Smooth muscle cell (in vitro differentiated cells): ENCODE data around the gene ISY1. TPM values are rescaled to one million over a fixed set of nuclear protein-coding genes. Genes with fewer than 3 reads are reported as not detected.
A peak's percentile ranks its signal among the peaks of the same experiment; 100 is the strongest.

Source experiments
- DNase-seq: peaks from one replicate; lab custom pipeline; 2025; ENCODE audit not compliant: unreplicated experiment; lab: John Stamatoyannopoulos, UW
- H2AFZ ChIP-seq: fragments of 200-600 bp; sonication (generic); 2 replicates; pipeline ENCODE4 v1.6.0; 2016; ENCODE audit warnings: antibody characterized with exemption, low read depth, mild to moderate bottlenecking
- H3F3A ChIP-seq: fragments of 200-600 bp; sonication (generic); 2 replicates; pipeline ENCODE4 v1.6.0; 2017; ENCODE audit warnings: antibody characterized with exemption, low read depth
- H3K27ac ChIP-seq: fragments of 200-600 bp; sonication (generic); 2 replicates; pipeline ENCODE4 v1.5.1; 2016; ENCODE audit warnings: low read depth, mild to moderate bottlenecking
- H3K27me3 ChIP-seq: fragments of 200-600 bp; sonication (generic); 2 replicates; pipeline ENCODE4 v1.6.1; 2016; ENCODE audit warnings: low read depth, mild to moderate bottlenecking
- H3K36me3 ChIP-seq: fragments of 200-600 bp; sonication (generic); 2 replicates; pipeline ENCODE4 v1.5.1; 2016; ENCODE audit warnings: low read depth
- H3K4me1 ChIP-seq: fragments of 200-600 bp; sonication (generic); 2 replicates; pipeline ENCODE4 v1.5.1; 2016; ENCODE audit warnings: low read depth
- H3K4me2 ChIP-seq: fragments of 200-600 bp; sonication (generic); 2 replicates; pipeline ENCODE4 v1.6.0; 2016; ENCODE audit warnings: mild to moderate bottlenecking
- H3K4me3 ChIP-seq: fragments of 200-600 bp; sonication (generic); 2 replicates; pipeline ENCODE4 v1.5.1; 2016; ENCODE audit warnings: mild to moderate bottlenecking
- H3K79me2 ChIP-seq: fragments of 200-600 bp; sonication (generic); 2 replicates; pipeline ENCODE4 v1.6.0; 2016; ENCODE audit warnings: low read depth, mild to moderate bottlenecking
- H3K9ac ChIP-seq: fragments of 200-600 bp; sonication (generic); 2 replicates; pipeline ENCODE4 v1.6.0; 2016; ENCODE audit warnings: low read depth
- H3K9me3 ChIP-seq: fragments of 200-600 bp; sonication (generic); replicated peaks from 2 replicates; pipeline ENCODE4 v1.5.1; 2016; ENCODE audit warnings: low read depth
- H4K20me1 ChIP-seq: fragments of 200-600 bp; sonication (generic); 2 replicates; pipeline ENCODE4 v1.6.0; 2016; ENCODE audit warnings: low read depth
- WGBS: methylation state at CpG from one replicate; pipeline ENCODE4 v1.1.7; 2016; ENCODE audit warnings: low lambda C conversion rate; 5-methylcytosine and 5-hydroxymethylcytosine counted together
- polyA plus RNA-seq: library from polyadenylated mRNA; unstranded; fragments of >200 nt; fragmentation: Nextera tagmentation; extraction: Ambion mirVana; gene quantifications from 2 replicates; pipeline ENCODE4 v1.2.1, GENCODE V29; 2016
- total RNA-seq: library from RNA; depleted of rRNA; stranded (reverse); fragments of >200 nt; gene quantifications from 2 replicates; pipeline ENCODE4 v1.2.3, GENCODE V29; 2014
- TF ChIP-seq, protein P1 (sequence below): fragments of 200-600 bp; sonication (generic); IDR thresholded peaks from 2 replicates; pipeline ENCODE4 v1.5.1; 2017; ENCODE audit warnings: borderline replicate concordance, mild to moderate bottlenecking, antibody characterized with exemption; ENCODE audit not compliant: insufficient read depth, poor library complexity, severe bottlenecking

Gene ISY1
- total and polyA plus RNA-seq, 2 experiments from 2014 or later = 10.2 to 47.3 TPM

DNA sequence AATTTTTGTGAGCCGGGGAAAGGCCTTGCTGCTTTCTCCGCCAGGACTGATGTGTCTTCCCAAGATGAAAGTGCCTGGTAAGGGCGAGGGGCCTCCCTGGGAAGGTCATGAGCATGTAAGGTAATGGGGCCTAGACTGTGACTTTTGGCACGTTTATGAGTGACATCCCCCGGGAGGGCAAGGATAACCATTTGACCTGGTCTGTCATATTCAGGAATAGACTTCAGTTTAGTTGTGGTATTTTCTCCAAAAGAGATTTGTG lies 23.5 kb upstream of the ISY1 start:
- 14% methylated on average over 5 of the region's 5 CpGs for WGBS
- peak overlapping the region; percentile 96 for H3K4me3 ChIP-seq
- H3K4me2 ChIP-seq = peak overlapping the region; percentile 86
- peak overlapping the region; percentile 91 for H3K9ac ChIP-seq
- peaks cover 24% of the 10 kb centered on the region for H3K4me1 ChIP-seq
- no peaks in the 10 kb centered on the region for H3K27me3 ChIP-seq
- no peak for DNase-seq
- H3K9me3 ChIP-seq = no peaks in the 10 kb centered on the region
- TF ChIP-seq, protein P1, sequence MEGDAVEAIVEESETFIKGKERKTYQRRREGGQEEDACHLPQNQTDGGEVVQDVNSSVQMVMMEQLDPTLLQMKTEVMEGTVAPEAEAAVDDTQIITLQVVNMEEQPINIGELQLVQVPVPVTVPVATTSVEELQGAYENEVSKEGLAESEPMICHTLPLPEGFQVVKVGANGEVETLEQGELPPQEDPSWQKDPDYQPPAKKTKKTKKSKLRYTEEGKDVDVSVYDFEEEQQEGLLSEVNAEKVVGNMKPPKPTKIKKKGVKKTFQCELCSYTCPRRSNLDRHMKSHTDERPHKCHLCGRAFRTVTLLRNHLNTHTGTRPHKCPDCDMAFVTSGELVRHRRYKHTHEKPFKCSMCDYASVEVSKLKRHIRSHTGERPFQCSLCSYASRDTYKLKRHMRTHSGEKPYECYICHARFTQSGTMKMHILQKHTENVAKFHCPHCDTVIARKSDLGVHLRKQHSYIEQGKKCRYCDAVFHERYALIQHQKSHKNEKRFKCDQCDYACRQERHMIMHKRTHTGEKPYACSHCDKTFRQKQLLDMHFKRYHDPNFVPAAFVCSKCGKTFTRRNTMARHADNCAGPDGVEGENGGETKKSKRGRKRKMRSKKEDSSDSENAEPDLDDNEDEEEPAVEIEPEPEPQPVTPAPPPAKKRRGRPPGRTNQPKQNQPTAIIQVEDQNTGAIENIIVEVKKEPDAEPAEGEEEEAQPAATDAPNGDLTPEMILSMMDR = no peak
- H3K36me3 ChIP-seq = no peaks in the 10 kb centered on the region
- no peaks in the 10 kb centered on the region for H3F3A ChIP-seq
- H3K79me2 ChIP-seq = peaks cover 58% of the 10 kb centered on the region
- H3K27ac ChIP-seq = peak overlapping the region; percentile 90
- H4K20me1 ChIP-seq = peaks cover 38% of the 10 kb centered on the region
- H2AFZ ChIP-seq = peak overlapping the region; percentile 83

DNA sequence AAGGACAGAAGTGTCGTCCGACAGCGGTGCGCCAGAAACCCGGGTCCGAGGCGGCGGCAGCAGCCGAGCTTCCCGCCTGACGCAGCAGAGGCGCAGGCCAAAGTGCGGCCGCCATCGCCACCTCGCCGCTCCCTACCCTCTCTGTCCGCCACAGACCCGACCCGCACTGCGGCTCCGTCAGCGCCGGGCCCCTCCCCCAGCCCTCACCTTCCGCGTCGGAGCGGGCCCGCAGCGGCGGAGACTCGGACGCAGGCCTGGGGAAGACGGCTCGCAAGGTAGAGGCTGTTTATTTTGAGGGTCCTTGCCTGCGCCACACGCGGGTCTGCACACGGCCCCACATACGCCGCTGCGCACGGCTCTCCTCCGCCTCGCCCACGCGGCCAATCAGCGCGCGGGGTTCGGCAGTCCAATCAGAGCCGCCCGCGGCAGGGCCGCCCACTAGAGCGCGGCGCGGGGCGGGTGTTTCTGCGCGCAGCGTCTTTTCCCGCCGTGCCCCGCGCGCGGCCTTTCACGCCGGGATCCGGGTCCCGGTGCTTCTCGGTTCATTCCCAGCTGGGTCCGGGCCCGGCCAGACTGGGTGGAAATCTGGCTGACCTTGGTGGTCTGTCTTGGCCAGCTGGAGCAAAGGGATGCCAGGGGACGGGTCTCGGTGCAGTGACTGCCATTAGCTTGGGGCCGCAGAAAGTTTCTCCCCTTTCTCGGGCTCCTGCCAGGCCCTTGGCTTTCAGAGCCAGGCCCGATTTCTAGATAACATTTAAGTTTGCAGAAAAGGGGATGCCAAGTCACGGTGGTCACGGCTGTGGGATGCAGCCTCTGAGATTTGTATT lies 22.9 kb upstream of the ISY1 start, which contains the start of gene CNBP:
TSS of gene CNBP (minus strand) at position 328 of the 827 bp plus-strand sequence. CDS start 12,139 bp downstream, outside the sequence.
- Histone ChIP-seq H3K4me2 (peak within 1 kb of the TSS; percentile 86), H3K4me1 (peaks cover 24% of the 10 kb centered on the region), H2AFZ (peak within 1 kb of the TSS; percentile 92), H3F3A (no peaks in the 10 kb centered on the region), H3K79me2 (peaks cover 64% of the 10 kb centered on the region), H3K9me3 (no peaks in the 10 kb centered on the region), H3K27ac (peak within 1 kb of the TSS; percentile 90), H3K36me3 (no peaks in the 10 kb centered on the region), H3K27me3 (no peaks in the 10 kb centered on the region), H3K4me3 (peak within 1 kb of the TSS; percentile 96), H4K20me1 (peaks cover 44% of the 10 kb centered on the region), H3K9ac (peak within 1 kb of the TSS; percentile 91)
- peak; percentile 67 for DNase-seq
- TF ChIP-seq, protein P1 = no peak
- 1% methylated on average over 71 of the region's 83 CpGs for WGBS

DNA sequence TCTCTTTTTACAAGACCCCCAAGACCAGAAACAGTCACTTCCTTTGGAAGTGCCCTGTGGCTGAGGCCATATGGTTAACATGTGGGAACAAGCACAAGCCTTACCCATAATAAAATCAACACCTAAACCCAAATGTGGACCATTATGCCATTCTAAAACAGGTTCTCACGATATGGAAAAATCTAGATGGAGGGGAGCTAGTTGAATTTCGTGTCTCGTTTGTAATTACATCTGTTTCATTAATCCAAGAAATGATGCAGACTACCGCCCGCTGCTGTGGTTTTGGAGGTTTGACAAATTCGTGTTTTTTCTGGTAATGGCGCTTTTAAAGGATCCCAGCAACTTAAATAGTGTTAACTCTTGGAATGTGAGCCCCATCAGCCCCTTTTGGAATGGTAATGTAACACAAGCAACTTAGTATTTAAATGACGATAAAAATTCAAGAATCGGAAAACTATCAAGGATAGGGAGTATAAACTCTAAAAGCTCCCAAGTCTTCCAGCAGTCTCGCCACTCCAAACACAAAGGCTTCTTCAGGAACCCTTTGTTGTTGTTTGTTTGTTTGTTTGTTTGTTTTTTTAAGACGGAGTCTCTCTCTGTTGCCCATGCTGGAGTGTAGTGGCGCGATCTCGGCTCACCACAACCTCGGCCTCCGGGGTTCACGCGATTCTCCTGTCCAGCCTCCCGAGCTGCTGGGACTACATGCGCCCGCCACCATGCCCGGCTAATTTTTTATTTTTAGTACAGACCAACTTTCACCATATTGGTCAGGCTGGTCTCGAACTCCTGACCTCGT lies 21.7 kb upstream of the ISY1 start:
- Histone ChIP-seq H4K20me1 (peaks cover 56% of the 10 kb centered on the region), H3K36me3 (no peaks in the 10 kb centered on the region), H3K79me2 (peaks cover 76% of the 10 kb centered on the region), H3F3A (no peaks in the 10 kb centered on the region), H3K9me3 (no peaks in the 10 kb centered on the region), H2AFZ (no peak overlapping the region), H3K9ac (peak overlapping the region; percentile 91), H3K4me1 (peaks cover 24% of the 10 kb centered on the region), H3K4me2 (peak overlapping the region; percentile 86), H3K4me3 (peak overlapping the region; percentile 96), H3K27me3 (no peaks in the 10 kb centered on the region), H3K27ac (peak overlapping the region; percentile 90)
- no peak for DNase-seq
- TF ChIP-seq, protein P1 = no peak
- 1% methylated on average over 24 of the region's 24 CpGs for WGBS
